ENCODE measurements around the gene PCDHB11.
A peak's percentile ranks its signal among the peaks of the same experiment; 100 is the strongest.
"Not testable (repeated sequence)": the region's sequence is repeated elsewhere in the genome, so short reads cannot be mapped to it uniquely, and the experiment has no call there.

PCDHB11 gene

GRCh38 chr5:141189131-141189530, 10.3 kb upstream of the PCDHB11 start:
- H3K36me3 ChIP-seq (ENCODE audit: control insufficient read depth in 1 of 2, insufficient read depth in 2 of 2, low read length in 2 of 2); DNase-seq; H4K8ac ChIP-seq (ENCODE audit: low read depth, low read length); H2BK120ac ChIP-seq (ENCODE audit: insufficient read depth, low read length, poor library complexity); H2BK12ac ChIP-seq (ENCODE audit: low read length); H3K4me2 ChIP-seq (ENCODE audit: low read length); H4K91ac ChIP-seq (ENCODE audit: low read depth, low read length); H3K23ac ChIP-seq (ENCODE audit: low read length); H3K4me3 ChIP-seq (ENCODE audit: low read depth, low read length); H3K79me1 ChIP-seq (ENCODE audit: low read length); H3K27ac ChIP-seq (ENCODE audit: low read depth, low read length); H2BK5ac ChIP-seq (ENCODE audit: low read depth, low read length, poor library complexity); H3K79me2 ChIP-seq (ENCODE audit: control insufficient read depth, insufficient read depth, low read length, poor library complexity); H2AFZ ChIP-seq (ENCODE audit: insufficient read depth, low read length, poor library complexity); H4K12ac ChIP-seq (ENCODE audit: low read depth, low read length); H2AK5ac ChIP-seq (ENCODE audit: low read length); H3K4ac ChIP-seq (ENCODE audit: low read depth, low read length); H3K14ac ChIP-seq (ENCODE audit: low read length); H3K9ac ChIP-seq (ENCODE audit: low read length); H3K4me1 ChIP-seq (ENCODE audit: control insufficient read depth in 1 of 2, insufficient read depth in 2 of 2, low read length in 2 of 2); H3K27me3 ChIP-seq (ENCODE audit: insufficient read depth, low read length); H3K9me3 ChIP-seq (ENCODE audit: insufficient read depth, low read depth, low read length); H3K18ac ChIP-seq (ENCODE audit: low read length): not testable (repeated sequence)
- no CpG with 5 or more reads among the region's 35 CpGs for WGBS (ENCODE audit: extremely low coverage, insufficient coverage, insufficient read length)

GRCh38 chr5:141192110-141192725, 7.2 kb upstream of the PCDHB11 start, which contains the start of gene PCDHB10:
PCDHB10 (plus strand) TSS chr5:141192353; CDS start chr5:141192553, 200 bp downstream.
- peak within 1 kb of the TSS; percentile 77 for H4K12ac ChIP-seq (ENCODE audit: low read depth, low read length)
- peak in 1 of 2 donors; percentile 21 for DNase-seq
- peak within 1 kb of the TSS; percentile 88 for H4K8ac ChIP-seq (ENCODE audit: low read depth, low read length)
- no peaks in the 10 kb centered on the region for H3K79me2 ChIP-seq (ENCODE audit: control insufficient read depth, insufficient read depth, low read length, poor library complexity)
- no peak within 1 kb of the TSS for H3K27ac ChIP-seq (ENCODE audit: low read depth, low read length)
- no peak within 1 kb of the TSS for H2BK120ac ChIP-seq (ENCODE audit: insufficient read depth, low read length, poor library complexity)
- H3K14ac ChIP-seq (ENCODE audit: low read length) = no peak within 1 kb of the TSS
- H3K4me1 ChIP-seq (ENCODE audit: control insufficient read depth in 1 of 2, insufficient read depth in 2 of 2, low read length in 2 of 2) = no peaks in the 10 kb centered on the region
- no CpG with 5 or more reads among the region's 10 CpGs for WGBS (ENCODE audit: extremely low coverage, insufficient coverage, insufficient read length)
- no peak within 1 kb of the TSS for H4K91ac ChIP-seq (ENCODE audit: low read depth, low read length)
- H3K23ac ChIP-seq (ENCODE audit: low read length) = no peak within 1 kb of the TSS
- no peak within 1 kb of the TSS for H3K4me3 ChIP-seq (ENCODE audit: low read depth, low read length)
- no peaks in the 10 kb centered on the region for H3K9me3 ChIP-seq (ENCODE audit: insufficient read depth, low read depth, low read length)
- no peak within 1 kb of the TSS for H2AK5ac ChIP-seq (ENCODE audit: low read length)
- H3K4me2 ChIP-seq (ENCODE audit: low read length) = peak within 1 kb of the TSS; percentile 21
- H3K4ac ChIP-seq (ENCODE audit: low read depth, low read length) = no peak within 1 kb of the TSS
- no peaks in the 10 kb centered on the region for H3K36me3 ChIP-seq (ENCODE audit: control insufficient read depth in 1 of 2, insufficient read depth in 2 of 2, low read length in 2 of 2)
- H2BK5ac ChIP-seq (ENCODE audit: low read depth, low read length, poor library complexity) = no peak within 1 kb of the TSS
- no peak within 1 kb of the TSS for H2BK12ac ChIP-seq (ENCODE audit: low read length)
- no peak within 1 kb of the TSS for H3K9ac ChIP-seq (ENCODE audit: low read length)
- no peak within 1 kb of the TSS for H3K18ac ChIP-seq (ENCODE audit: low read length)
- H2AFZ ChIP-seq (ENCODE audit: insufficient read depth, low read length, poor library complexity) = peak within 1 kb of the TSS; percentile 50
- H3K79me1 ChIP-seq (ENCODE audit: low read length) = no peaks in the 10 kb centered on the region
- no peaks in the 10 kb centered on the region for H3K27me3 ChIP-seq (ENCODE audit: insufficient read depth, low read length)

- no CpG with 5 or more reads among the region's 37 CpGs for WGBS (ENCODE audit: extremely low coverage, insufficient coverage, insufficient read length)
- DNase-seq; H3K36me3 ChIP-seq (ENCODE audit: control insufficient read depth in 1 of 2, insufficient read depth in 2 of 2, low read length in 2 of 2); H3K79me2 ChIP-seq (ENCODE audit: control insufficient read depth, insufficient read depth, low read length, poor library complexity); H3K27me3 ChIP-seq (ENCODE audit: insufficient read depth, low read length); H2BK5ac ChIP-seq (ENCODE audit: low read depth, low read length, poor library complexity); H3K9me3 ChIP-seq (ENCODE audit: insufficient read depth, low read depth, low read length); H3K9ac ChIP-seq (ENCODE audit: low read length); H3K4ac ChIP-seq (ENCODE audit: low read depth, low read length); H3K79me1 ChIP-seq (ENCODE audit: low read length); H3K18ac ChIP-seq (ENCODE audit: low read length); H2BK120ac ChIP-seq (ENCODE audit: insufficient read depth, low read length, poor library complexity); H2AK5ac ChIP-seq (ENCODE audit: low read length); H4K8ac ChIP-seq (ENCODE audit: low read depth, low read length); H3K4me2 ChIP-seq (ENCODE audit: low read length); H3K23ac ChIP-seq (ENCODE audit: low read length); H3K4me1 ChIP-seq (ENCODE audit: control insufficient read depth in 1 of 2, insufficient read depth in 2 of 2, low read length in 2 of 2); H4K91ac ChIP-seq (ENCODE audit: low read depth, low read length); H3K27ac ChIP-seq (ENCODE audit: low read depth, low read length); H3K4me3 ChIP-seq (ENCODE audit: low read depth, low read length); H4K12ac ChIP-seq (ENCODE audit: low read depth, low read length); H2BK12ac ChIP-seq (ENCODE audit: low read length); H3K14ac ChIP-seq (ENCODE audit: low read length); H2AFZ ChIP-seq (ENCODE audit: insufficient read depth, low read length, poor library complexity): not testable (repeated sequence)
Measured at GRCh38 chr5:141194332-141194731, 5.1 kb upstream of the PCDHB11 start.

GRCh38 chr5:141196363-141196762, 3.1 kb upstream of the PCDHB11 start:
- H2AK5ac ChIP-seq (ENCODE audit: low read length) = no peak overlapping the region
- H3K9ac ChIP-seq (ENCODE audit: low read length) = no peak overlapping the region
- no peak overlapping the region for H2AFZ ChIP-seq (ENCODE audit: insufficient read depth, low read length, poor library complexity)
- no peak for DNase-seq
- no peak overlapping the region for H3K4ac ChIP-seq (ENCODE audit: low read depth, low read length)
- no peak overlapping the region for H2BK120ac ChIP-seq (ENCODE audit: insufficient read depth, low read length, poor library complexity)
- no CpG with 5 or more reads among the region's 3 CpGs for WGBS (ENCODE audit: extremely low coverage, insufficient coverage, insufficient read length)
- no peak overlapping the region for H3K4me2 ChIP-seq (ENCODE audit: low read length)
- H3K79me2 ChIP-seq (ENCODE audit: control insufficient read depth, insufficient read depth, low read length, poor library complexity) = no peaks in the 10 kb centered on the region
- H3K18ac ChIP-seq (ENCODE audit: low read length) = no peak overlapping the region
- H4K12ac ChIP-seq (ENCODE audit: low read depth, low read length) = no peak overlapping the region
- H3K27ac ChIP-seq (ENCODE audit: low read depth, low read length) = no peak overlapping the region
- H3K9me3 ChIP-seq (ENCODE audit: insufficient read depth, low read depth, low read length) = no peaks in the 10 kb centered on the region
- no peaks in the 10 kb centered on the region for H3K27me3 ChIP-seq (ENCODE audit: insufficient read depth, low read length)
- no peak overlapping the region for H4K91ac ChIP-seq (ENCODE audit: low read depth, low read length)
- H2BK5ac ChIP-seq (ENCODE audit: low read depth, low read length, poor library complexity) = no peak overlapping the region
- no peak overlapping the region for H2BK12ac ChIP-seq (ENCODE audit: low read length)
- no peak overlapping the region for H3K4me3 ChIP-seq (ENCODE audit: low read depth, low read length)
- H3K14ac ChIP-seq (ENCODE audit: low read length) = no peak overlapping the region
- no peak overlapping the region for H4K8ac ChIP-seq (ENCODE audit: low read depth, low read length)
- no peaks in the 10 kb centered on the region for H3K79me1 ChIP-seq (ENCODE audit: low read length)
- H3K23ac ChIP-seq (ENCODE audit: low read length) = no peak overlapping the region
- no peaks in the 10 kb centered on the region for H3K4me1 ChIP-seq (ENCODE audit: control insufficient read depth in 1 of 2, insufficient read depth in 2 of 2, low read length in 2 of 2)
- H3K36me3 ChIP-seq (ENCODE audit: control insufficient read depth in 1 of 2, insufficient read depth in 2 of 2, low read length in 2 of 2) = no peaks in the 10 kb centered on the region
